Umbilical cord (tissue), 2 donors: ENCODE data around the gene CARD10. TPM values are rescaled to one million over a fixed set of nuclear protein-coding genes. Genes with fewer than 3 reads are reported as not detected.

ENCODE experiments used
- DNase-seq: peaks from one replicate; pipeline ENCODE4 v3.0.0-alpha.2; 2015; ENCODE audit warnings: low spot score
- total RNA-seq: library from RNA; depleted of rRNA; stranded (reverse); fragments of >200 nt; gene quantifications from one replicate; pipeline ENCODE4 v1.2.3, GENCODE V29; 2014; ENCODE audit warnings: low replicate concordance; ENCODE audit not compliant: insufficient read depth

The CARD10 gene
- total RNA-seq, 1 donor from 2014 or later: 5.5 TPM

DNA sequence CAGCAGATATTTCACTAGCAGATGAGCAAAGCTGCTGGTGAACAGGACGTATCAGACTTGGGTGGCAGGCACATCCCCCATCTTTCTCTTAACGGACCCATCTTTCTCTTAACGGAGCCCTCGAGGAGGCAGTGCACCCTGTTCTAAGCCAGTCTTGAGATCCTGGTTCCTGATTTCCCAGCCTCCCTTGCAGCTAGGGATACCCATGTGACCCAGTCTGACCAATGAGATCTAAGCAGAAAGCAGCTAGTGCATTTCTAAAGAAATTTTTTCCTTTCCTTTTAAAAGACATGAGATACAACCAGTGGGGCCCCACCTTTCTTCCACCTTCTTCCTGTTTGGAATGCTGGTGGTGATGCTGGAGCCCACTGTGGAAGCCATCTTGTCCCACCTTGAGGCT, 78.3 kb downstream of the CARD10 start:
- no peak for DNase-seq

Other genes starting within 250 kb of the CARD10 start
- gene CYTH4, start 236.9 kb downstream of the CARD10 start, total RNA-seq: 44.8 TPM
- gene ELFN2, start 91.9 kb downstream of the CARD10 start, total RNA-seq: 0.24 TPM
- 20.7 TPM for gene MFNG, start 33.0 kb downstream of the CARD10 start, total RNA-seq
- gene CDC42EP1, start 41.1 kb upstream of the CARD10 start, total RNA-seq: 16.4 TPM
- not detected for gene LGALS2, start 60.7 kb upstream of the CARD10 start, total RNA-seq
- gene GGA1, start 89.4 kb upstream of the CARD10 start, total RNA-seq: 33.5 TPM
- gene SH3BP1, start 120.3 kb upstream of the CARD10 start, total RNA-seq: 11.8 TPM
- gene PDXP, start 139.3 kb upstream of the CARD10 start, total RNA-seq: 3.1 TPM
- gene LGALS1, start 156.2 kb upstream of the CARD10 start, total RNA-seq: 1,243 TPM
- gene NOL12, start 166.9 kb upstream of the CARD10 start, total RNA-seq: 7.2 TPM
- gene TRIOBP, start 177.6 kb upstream of the CARD10 start, total RNA-seq: 96.1 TPM